HG03558 (cell line): ENCODE measurements around the gene CDC42SE2.
"Not testable (repeated sequence)": the region's sequence is repeated elsewhere in the genome, so short reads cannot be mapped to it uniquely, and the experiment has no call there.

Experiments
- ATAC-seq: cut with Tn5 transposase; IDR thresholded peaks from one replicate; pipeline ENCODE4 v1.9.1; 2021; ENCODE audit warnings: moderate number of reproducible peaks; ENCODE audit not compliant: unreplicated experiment; ENCODE audit errors: extremely low read depth

Gene CDC42SE2

GRCh38 chr5:131246504-131246903 is 17.3 kb upstream of the CDC42SE2 start:
- ATAC-seq: no peak

- no peak for ATAC-seq
These were observed 12.9 kb upstream of the CDC42SE2 start for GRCh38 chr5:131250751-131251475.

GRCh38 chr5:131252824-131253171 is 11.1 kb upstream of the CDC42SE2 start:
- ATAC-seq: peak; percentile 85

- not testable (repeated sequence) for ATAC-seq
These were observed 9.8 kb upstream of the CDC42SE2 start for GRCh38 chr5:131254025-131254424.

- ATAC-seq: no peak
These were observed 9.1 kb upstream of the CDC42SE2 start for GRCh38 chr5:131254741-131255140.

- no peak for ATAC-seq
These were observed 7.4 kb upstream of the CDC42SE2 start for GRCh38 chr5:131256507-131256823.

GRCh38 chr5:131258733-131259132 is 5.1 kb upstream of the CDC42SE2 start:
- ATAC-seq: no peak

GRCh38 chr5:131259326-131259725 is 4.5 kb upstream of the CDC42SE2 start:
- ATAC-seq: no peak

- no peak for ATAC-seq
These were observed 3.0 kb upstream of the CDC42SE2 start for GRCh38 chr5:131260895-131261294.

- no peak for ATAC-seq
These were observed 2.4 kb upstream of the CDC42SE2 start for GRCh38 chr5:131261483-131261882.

- no peak for ATAC-seq
These were observed 806 bp upstream of the CDC42SE2 start for GRCh38 chr5:131262953-131263541.

- ATAC-seq: no peak
These were observed 722 bp downstream of the CDC42SE2 start for GRCh38 chr5:131264451-131265099.

- peak; percentile 22 for ATAC-seq
These were observed 1.5 kb downstream of the CDC42SE2 start for GRCh38 chr5:131265311-131265803.

- no peak for ATAC-seq
These were observed 2.7 kb downstream of the CDC42SE2 start for GRCh38 chr5:131266370-131267060.

GRCh38 chr5:131268758-131269370 is 5.0 kb downstream of the CDC42SE2 start:
- no peak for ATAC-seq

GRCh38 chr5:131270809-131271208 is 7.0 kb downstream of the CDC42SE2 start:
- ATAC-seq: no peak

GRCh38 chr5:131271888-131272287 is 8.0 kb downstream of the CDC42SE2 start:
- not testable (repeated sequence) for ATAC-seq

- no peak for ATAC-seq
These were observed 8.5 kb downstream of the CDC42SE2 start for GRCh38 chr5:131272307-131272706.

- no peak for ATAC-seq
These were observed 8.9 kb downstream of the CDC42SE2 start for GRCh38 chr5:131272724-131273123.

GRCh38 chr5:131274326-131275063 is 10.6 kb downstream of the CDC42SE2 start:
- ATAC-seq: no peak
